CD4-positive, alpha-beta T cell (primary cell): ENCODE measurements around the gene PLCB1. TPM values are rescaled to one million over a fixed set of nuclear protein-coding genes. Genes with fewer than 3 reads are reported as not detected.

Source experiments
- ATAC-seq: fragments of 200-7000 bp; cut with Tn5 transposase; one replicate; pipeline ENCODE4 v1.10.0; 2022; ENCODE audit warnings: mild to moderate bottlenecking; ENCODE audit not compliant: poor library complexity
- CTCF ChIA-PET: fragments of 350-600 bp; sonication (Branson Sonifier 250); formaldehyde crosslinking; loops from one replicate; lab custom pipeline; 2021; ENCODE audit warnings: antibody characterized with exemption, inconsistent platforms; lab: Charles Lee
- POLR2A ChIA-PET: fragments of 350-600 bp; sonication (Branson Sonifier 250); formaldehyde crosslinking; loops from one replicate; lab custom pipeline; 2021; ENCODE audit warnings: antibody characterized with exemption, inconsistent platforms; lab: Charles Lee
- DNase-seq, 14 experiments: peaks; one replicate each; pipeline ENCODE4 v3.0.0-alpha.2; 2013 to 2020; ENCODE audit warnings: mixed read lengths in 2 of 14
- H3K27ac ChIP-seq, 2 donors: one replicate each; pipeline versions ENCODE4 v1.5.1 to v1.7.0; 2013; ENCODE audit warnings: low read length in 2 of 2, low read depth in 1 of 2, mild to moderate bottlenecking in 1 of 2
- H3K27me3 ChIP-seq, 2 experiments: 1 replicate in 1 of 2; 2 replicates in 1 of 2; pipeline versions ENCODE4 v1.6.1 to v1.7.0; 2013; ENCODE audit warnings: low read length in 2 of 2, control low read depth in 1 of 2, mild to moderate bottlenecking in 1 of 2, moderate library complexity in 1 of 2; ENCODE audit not compliant: insufficient read depth in 2 of 2, control insufficient read depth in 1 of 2
- H3K36me3 ChIP-seq: one replicate; pipeline ENCODE4 v1.6.1; 2013; ENCODE audit warnings: low read length, control low read depth; ENCODE audit not compliant: insufficient read depth
- H3K4me1 ChIP-seq: one replicate; pipeline ENCODE4 v1.6.1; 2013; ENCODE audit warnings: low read length, control low read depth; ENCODE audit not compliant: insufficient read depth
- H3K4me3 ChIP-seq: one replicate; pipeline ENCODE4 v1.5.1; 2013; ENCODE audit warnings: mild to moderate bottlenecking, low read length, moderate library complexity
- H3K9me3 ChIP-seq, 2 experiments: 1 replicate in 1 of 2; 2 replicates in 1 of 2; pipeline versions ENCODE4 v1.6.1 to v1.7.0; 2013; ENCODE audit warnings: low read length in 2 of 2, mild to moderate bottlenecking in 2 of 2, control low read depth in 1 of 2, moderate library complexity in 1 of 2; ENCODE audit not compliant: control insufficient read depth in 1 of 2, insufficient read depth in 1 of 2
- H3K27ac Mint-ChIP-seq: one replicate; pipeline ENCODE4 v1.8.0; 2020; ENCODE audit warnings: mixed read lengths
- H3K27me3 Mint-ChIP-seq: one replicate; pipeline ENCODE4 v1.8.0; 2021; ENCODE audit warnings: mixed read lengths
- H3K36me3 Mint-ChIP-seq: one replicate; pipeline ENCODE4 v1.8.0; 2021; ENCODE audit warnings: low read depth, mixed read lengths
- H3K4me1 Mint-ChIP-seq: one replicate; pipeline ENCODE4 v1.8.0; 2021; ENCODE audit warnings: low read depth, mixed read lengths
- H3K4me3 Mint-ChIP-seq: one replicate; pipeline ENCODE4 v1.8.0; 2020; ENCODE audit warnings: mild to moderate bottlenecking, mixed read lengths
- H3K9me3 Mint-ChIP-seq: one replicate; pipeline ENCODE4 v1.8.0; 2020; ENCODE audit warnings: mixed read lengths
- CTCF ChIP-seq: fragments of 200-600 bp; IDR thresholded peaks from one replicate; pipeline ENCODE4 v1.8.0; 2022; ENCODE audit warnings: antibody characterized with exemption, mild to moderate bottlenecking
- intact Hi-C, 2 experiments: fragments of 100-400 bp; cut with DNase I in 1 of 2; cut with micrococcal nuclease in 1 of 2; formaldehyde crosslinking; loops; one replicate each; pipeline versions ENCODE4 v1.15.1 to v1.9.0; 2023 to 2025; cut with DNase I, micrococcal nuclease
- total RNA-seq, 174 experiments: library from RNA in 2 of 174; stranded (reverse) in 2 of 174; gene quantifications; one replicate each; pipeline ENCODE4 v1.2.3 and lab custom pipeline; 2021 to 2026

PLCB1 gene
- total RNA-seq, 2 experiments from 2014 or later, result 3.8 to 5.6 TPM

GRCh38 chr20:8421981-8422380 lies 289.9 kb downstream of the PLCB1 start:
- ChIA-PET CTCF (no interaction called here), POLR2A (no interaction called here)
- Mint-ChIP-seq H3K27me3 (no peaks in the 10 kb centered on the region), H3K27ac (no peak overlapping the region), H3K4me3 (no peak overlapping the region), H3K36me3 (no peaks in the 10 kb centered on the region), H3K9me3 (no peaks in the 10 kb centered on the region), H3K4me1 (no peaks in the 10 kb centered on the region)
- DNase-seq (no peak), ATAC-seq (no peak)
- H3K4me1 ChIP-seq, result no peaks in the 10 kb centered on the region
- H3K9me3 ChIP-seq, result no peaks in the 10 kb centered on the region
- no peaks in the 10 kb centered on the region for H3K27me3 ChIP-seq
- no peak overlapping the region for H3K4me3 ChIP-seq
- no peak overlapping the region for H3K27ac ChIP-seq
- H3K36me3 ChIP-seq, result no peaks in the 10 kb centered on the region
- TF ChIP-seq CTCF, result no peak
- intact Hi-C loops, result no loop called here

GRCh38 chr20:8423482-8423881 lies 291.4 kb downstream of the PLCB1 start:
- intact Hi-C loops, result no loop called here
- Histone ChIP-seq H3K4me1 (no peaks in the 10 kb centered on the region), H3K4me3 (no peak overlapping the region), H3K9me3 (no peaks in the 10 kb centered on the region), H3K36me3 (no peaks in the 10 kb centered on the region), H3K27me3 (no peaks in the 10 kb centered on the region), H3K27ac (no peak overlapping the region)
- Mint-ChIP-seq H3K4me1 (no peaks in the 10 kb centered on the region), H3K36me3 (no peaks in the 10 kb centered on the region), H3K27ac (no peak overlapping the region), H3K4me3 (no peak overlapping the region), H3K9me3 (no peaks in the 10 kb centered on the region), H3K27me3 (no peaks in the 10 kb centered on the region)
- CTCF ChIA-PET, result no interaction called here
- no peak for TF ChIP-seq CTCF
- DNase-seq (no peak), ATAC-seq (no peak)
- POLR2A ChIA-PET, result no interaction called here

GRCh38 chr20:8424010-8424409 lies 291.9 kb downstream of the PLCB1 start:
- Mint-ChIP-seq H3K4me3 (no peak overlapping the region), H3K9me3 (no peaks in the 10 kb centered on the region), H3K27me3 (no peaks in the 10 kb centered on the region), H3K27ac (no peak overlapping the region), H3K4me1 (no peaks in the 10 kb centered on the region), H3K36me3 (no peaks in the 10 kb centered on the region)
- Histone ChIP-seq H3K27ac (no peak overlapping the region), H3K4me1 (no peaks in the 10 kb centered on the region), H3K36me3 (no peaks in the 10 kb centered on the region), H3K9me3 (no peaks in the 10 kb centered on the region), H3K4me3 (no peak overlapping the region), H3K27me3 (no peaks in the 10 kb centered on the region)
- ATAC-seq, result no peak
- POLR2A ChIA-PET, result no interaction called here
- CTCF ChIA-PET, result no interaction called here
- DNase-seq, result no peak
- TF ChIP-seq CTCF, result no peak
- intact Hi-C loops, result no loop called here
